ENCODE results near the gene DNAJC18. TPM values are rescaled to one million over a fixed set of nuclear protein-coding genes. Genes with fewer than 3 reads are reported as not detected.
"Not testable (repeated sequence)": the region's sequence is repeated elsewhere in the genome, so short reads cannot be mapped to it uniquely, and the experiment has no call there.

DNAJC18 gene
- total RNA-seq, 1 experiment from 2014 or later = 16.7 TPM

GRCh38 chr5:139413153-139413552, 26.2 kb downstream of the DNAJC18 start:
- intact Hi-C loops (cut with micrococcal nuclease; ENCODE audit: unreplicated experiment) = no loop called here
- Histone ChIP-seq H3K36me3 (ENCODE audit: insufficient read depth, low read length, poor library complexity, severe bottlenecking) (no peaks in the 10 kb centered on the region), H3K4me3 (ENCODE audit: low read depth, low read length, poor library complexity, severe bottlenecking) (no peak overlapping the region), H3K27ac (ENCODE audit: low read depth, low read length, poor library complexity, severe bottlenecking) (no peak overlapping the region), H3K4me1 (ENCODE audit: insufficient read depth, low read length, poor library complexity, severe bottlenecking) (no peaks in the 10 kb centered on the region), H3K9me3 (ENCODE audit: low read depth, low read length, poor library complexity, severe bottlenecking) (no peaks in the 10 kb centered on the region), H3K27me3 (replicated peaks; ENCODE audit: insufficient read depth, low read depth, low read length, poor library complexity) (no peaks in the 10 kb centered on the region)
- no peak for DNase-seq (ENCODE audit: low spot score)
- no TSS peak for BruUV-seq (replicated peaks)
- POLR2A ChIA-PET (ENCODE audit: low non-redundant PET) = no interaction called here
- TF ChIP-seq EZH2 (IDR thresholded peaks at IDR 0.05; ENCODE audit: borderline replicate concordance, low read depth, low read length, poor library complexity, severe bottlenecking) (no peak), CTCF (conservative IDR thresholded peaks at IDR 0.05; ENCODE audit: low read depth, low read length) (no peak)
- CTCF ChIA-PET = no interaction called here

- no peak for DNase-seq (ENCODE audit: low spot score)
- Histone ChIP-seq H3K9me3 (ENCODE audit: low read depth, low read length, poor library complexity, severe bottlenecking) (no peaks in the 10 kb centered on the region), H3K4me1 (ENCODE audit: insufficient read depth, low read length, poor library complexity, severe bottlenecking) (no peaks in the 10 kb centered on the region), H3K27me3 (replicated peaks; ENCODE audit: insufficient read depth, low read depth, low read length, poor library complexity) (no peaks in the 10 kb centered on the region), H3K4me3 (ENCODE audit: low read depth, low read length, poor library complexity, severe bottlenecking) (no peak overlapping the region), H3K27ac (ENCODE audit: low read depth, low read length, poor library complexity, severe bottlenecking) (no peak overlapping the region), H3K36me3 (ENCODE audit: insufficient read depth, low read length, poor library complexity, severe bottlenecking) (no peaks in the 10 kb centered on the region)
- TF ChIP-seq CTCF (conservative IDR thresholded peaks at IDR 0.05; ENCODE audit: low read depth, low read length) (no peak), EZH2 (IDR thresholded peaks at IDR 0.05; ENCODE audit: borderline replicate concordance, low read depth, low read length, poor library complexity, severe bottlenecking) (no peak)
- POLR2A ChIA-PET (ENCODE audit: low non-redundant PET) = interaction anchor here (0.6 kb wide), 1 partner anchor 274 kb away, joined by 3 read pairs; no protein-coding TSS in a partner anchor
- CTCF ChIA-PET = no interaction called here
- intact Hi-C loops (cut with micrococcal nuclease; ENCODE audit: unreplicated experiment) = no loop called here
- no TSS peak for BruUV-seq (replicated peaks)
These were observed 28.1 kb downstream of the DNAJC18 start for GRCh38 chr5:139410993-139411828.

- H3K27me3 ChIP-seq (replicated peaks; ENCODE audit: insufficient read depth, low read depth, low read length, poor library complexity) = no peaks in the 10 kb centered on the region
- TF ChIP-seq CTCF (conservative IDR thresholded peaks at IDR 0.05; ENCODE audit: low read depth, low read length) = no peak
- no peak for TF ChIP-seq EZH2 (IDR thresholded peaks at IDR 0.05; ENCODE audit: borderline replicate concordance, low read depth, low read length, poor library complexity, severe bottlenecking)
- intact Hi-C loops (cut with micrococcal nuclease; ENCODE audit: unreplicated experiment) = no loop called here
- no peak overlapping the region for H3K4me3 ChIP-seq (ENCODE audit: low read depth, low read length, poor library complexity, severe bottlenecking)
- H3K4me1 ChIP-seq (ENCODE audit: insufficient read depth, low read length, poor library complexity, severe bottlenecking) = no peaks in the 10 kb centered on the region
- POLR2A ChIA-PET (ENCODE audit: low non-redundant PET) = no interaction called here
- H3K36me3 ChIP-seq (ENCODE audit: insufficient read depth, low read length, poor library complexity, severe bottlenecking) = no peaks in the 10 kb centered on the region
- no peak for DNase-seq (ENCODE audit: low spot score)
- CTCF ChIA-PET = no interaction called here
- BruUV-seq (replicated peaks) = no TSS peak
- H3K27ac ChIP-seq (ENCODE audit: low read depth, low read length, poor library complexity, severe bottlenecking) = no peak overlapping the region
- H3K9me3 ChIP-seq (ENCODE audit: low read depth, low read length, poor library complexity, severe bottlenecking) = no peaks in the 10 kb centered on the region
These were observed 29.0 kb downstream of the DNAJC18 start for GRCh38 chr5:139410121-139410992.

- intact Hi-C loops (cut with micrococcal nuclease; ENCODE audit: unreplicated experiment); BruUV-seq (replicated peaks); CTCF ChIA-PET: not testable (repeated sequence)
These were observed 30.2 kb downstream of the DNAJC18 start for GRCh38 chr5:139409116-139409515.

More at GRCh38 chr5:139409116-139409515, 30.2 kb downstream of the DNAJC18 start:
- H3K9me3 ChIP-seq (ENCODE audit: low read depth, low read length, poor library complexity, severe bottlenecking); H3K27ac ChIP-seq (ENCODE audit: low read depth, low read length, poor library complexity, severe bottlenecking); POLR2A ChIA-PET (ENCODE audit: low non-redundant PET); H3K4me1 ChIP-seq (ENCODE audit: insufficient read depth, low read length, poor library complexity, severe bottlenecking); DNase-seq (ENCODE audit: low spot score); H3K27me3 ChIP-seq (replicated peaks; ENCODE audit: insufficient read depth, low read depth, low read length, poor library complexity); H3K4me3 ChIP-seq (ENCODE audit: low read depth, low read length, poor library complexity, severe bottlenecking); H3K36me3 ChIP-seq (ENCODE audit: insufficient read depth, low read length, poor library complexity, severe bottlenecking): not testable (repeated sequence)

Data from A673 (cell line).